OCI-LY3 (cell line): ENCODE measurements around the gene MEF2B.

ENCODE experiments used
- H2AFZ ChIP-seq: fragments of 200-600, 300-600 bp; shearing (Covaris generic); 2 replicates; pipeline ENCODE4 v1.6.0; 2014; ENCODE audit warnings: antibody characterized with exemption, low read depth, low read length
- H3K27ac ChIP-seq: fragments of 200-600, 300-600 bp; sonication (generic); 2 replicates; pipeline ENCODE4 v1.5.1; 2014; ENCODE audit warnings: mild to moderate bottlenecking, low read length, moderate library complexity, mixed read lengths
- H3K27me3 ChIP-seq: fragments of 200-600, 300-600 bp; sonication (generic); 2 replicates; pipeline ENCODE4 v1.6.1; 2014; ENCODE audit warnings: low read depth, low read length, mixed read lengths
- H3K36me3 ChIP-seq: fragments of 200-600, 300-600 bp; sonication (generic); replicated peaks from 2 replicates; pipeline ENCODE3; 2014; ENCODE audit warnings: low read depth, low read length, mixed read lengths
- H3K4me1 ChIP-seq: fragments of 300-600, 200-600 bp; sonication (generic); 2 replicates; pipeline ENCODE4 v1.6.1; 2014; ENCODE audit warnings: low read length, mixed read lengths
- H3K4me2 ChIP-seq: fragments of 200-600, 300-600 bp; sonication (generic); 2 replicates; pipeline ENCODE4 v1.6.1; 2014; ENCODE audit warnings: low read length, mixed read lengths
- H3K4me3 ChIP-seq: fragments of 300-600, 200-600 bp; sonication (generic); 2 replicates; pipeline ENCODE4 v1.5.1; 2014; ENCODE audit warnings: antibody characterized with exemption, mild to moderate bottlenecking, low read length, moderate library complexity
- H3K79me2 ChIP-seq: fragments of 300-600, 200-600 bp; shearing (Covaris generic); 2 replicates; pipeline ENCODE4 v1.6.1; 2014; ENCODE audit warnings: mild to moderate bottlenecking, low read length, mixed read lengths
- H3K9ac ChIP-seq: fragments of 300-600, 200-600 bp; shearing (Covaris generic); 2 replicates; pipeline ENCODE4 v1.6.0; 2014; ENCODE audit warnings: mild to moderate bottlenecking, low read length, moderate library complexity
- H3K9me3 ChIP-seq: fragments of 200-600, 300-600 bp; shearing (Covaris generic); 2 replicates; pipeline ENCODE4 v1.6.1; 2014; ENCODE audit warnings: low read length, mixed read lengths; ENCODE audit not compliant: insufficient read depth
- H4K20me1 ChIP-seq: fragments of 200-600, 300-600 bp; sonication (generic); 2 replicates; pipeline ENCODE4 v1.6.1; 2016; ENCODE audit warnings: low read length, mixed read lengths; ENCODE audit not compliant: insufficient read depth
- CTCF ChIP-seq: fragments of 200-600, 300-600 bp; sonication (generic); IDR thresholded peaks from 2 replicates; pipeline ENCODE4 v1.5.1; 2014; ENCODE audit warnings: antibody characterized with exemption, low read length, low read depth
- EZH2phosphoT487 ChIP-seq: fragments of 200-600 bp; shearing (Covaris generic); IDR thresholded peaks from 2 replicates; pipeline ENCODE4 v1.6.1; 2018; ENCODE audit warnings: antibody characterized with exemption, mixed run types, low read depth

Gene MEF2B

GRCh38 chr19:19134687-19135158 is 35.3 kb downstream of the MEF2B start:
- TF ChIP-seq EZH2phosphoT487 (no peak), CTCF (no peak)
- Histone ChIP-seq H3K27me3 (no peaks in the 10 kb centered on the region), H3K9ac (no peak overlapping the region), H3K79me2 (peaks cover 17% of the 10 kb centered on the region), H2AFZ (no peak overlapping the region), H3K4me3 (no peak overlapping the region), H3K27ac (no peak overlapping the region), H3K4me2 (no peak overlapping the region), H3K36me3 (peaks cover 32% of the 10 kb centered on the region), H3K9me3 (peaks cover 13% of the 10 kb centered on the region; the same call in 1 of the 2 replicates), H3K4me1 (peaks cover 11% of the 10 kb centered on the region), H4K20me1 (no peaks in the 10 kb centered on the region)

GRCh38 chr19:19133985-19134384 is 36.1 kb downstream of the MEF2B start:
- Histone ChIP-seq H3K9ac (no peak overlapping the region), H3K4me1 (peaks cover 11% of the 10 kb centered on the region), H3K4me3 (no peak overlapping the region), H4K20me1 (no peaks in the 10 kb centered on the region), H3K79me2 (peaks cover 17% of the 10 kb centered on the region), H3K4me2 (no peak overlapping the region), H2AFZ (no peak overlapping the region), H3K27ac (no peak overlapping the region), H3K27me3 (no peaks in the 10 kb centered on the region), H3K9me3 (peaks cover 13% of the 10 kb centered on the region; the same call in 1 of the 2 replicates), H3K36me3 (peaks cover 35% of the 10 kb centered on the region)
- TF ChIP-seq EZH2phosphoT487 (no peak), CTCF (no peak)

- Histone ChIP-seq H3K4me2 (no peak overlapping the region), H3K9ac (no peak overlapping the region), H2AFZ (no peak overlapping the region), H3K4me1 (peaks cover 7% of the 10 kb centered on the region), H4K20me1 (no peaks in the 10 kb centered on the region), H3K9me3 (peaks cover 13% of the 10 kb centered on the region; the same call in 1 of the 2 replicates), H3K27ac (no peak overlapping the region), H3K36me3 (peaks cover 40% of the 10 kb centered on the region), H3K27me3 (no peaks in the 10 kb centered on the region), H3K79me2 (peaks cover 15% of the 10 kb centered on the region), H3K4me3 (no peak overlapping the region)
- TF ChIP-seq CTCF, result no peak
- TF ChIP-seq EZH2phosphoT487, result no peak
Measured at GRCh38 chr19:19132912-19133311, 37.2 kb downstream of the MEF2B start.

GRCh38 chr19:19131989-19132388 is 38.1 kb downstream of the MEF2B start:
- TF ChIP-seq EZH2phosphoT487 (no peak), CTCF (no peak)
- Histone ChIP-seq H3K4me1 (no peaks in the 10 kb centered on the region), H3K79me2 (peaks cover 6% of the 10 kb centered on the region), H3K4me3 (no peak overlapping the region), H4K20me1 (no peaks in the 10 kb centered on the region), H3K27ac (no peak overlapping the region), H2AFZ (no peak overlapping the region), H3K27me3 (no peaks in the 10 kb centered on the region), H3K36me3 (peaks cover 41% of the 10 kb centered on the region), H3K9me3 (peaks cover 13% of the 10 kb centered on the region; the same call in 1 of the 2 replicates), H3K9ac (no peak overlapping the region), H3K4me2 (no peak overlapping the region)
